GM12873 (cell line): ENCODE data around the gene CAMK1D.

Experiments used
- TF ChIP-seq, protein P1 (sequence below): IDR thresholded peaks from 2 replicates; pipeline ENCODE4 v1.5.1; 2012; ENCODE audit warnings: low read depth, mild to moderate bottlenecking, moderate library complexity, low read length, control low read depth; ENCODE audit not compliant: insufficient read depth; ENCODE audit errors: missing control alignments

The CAMK1D gene

DNA sequence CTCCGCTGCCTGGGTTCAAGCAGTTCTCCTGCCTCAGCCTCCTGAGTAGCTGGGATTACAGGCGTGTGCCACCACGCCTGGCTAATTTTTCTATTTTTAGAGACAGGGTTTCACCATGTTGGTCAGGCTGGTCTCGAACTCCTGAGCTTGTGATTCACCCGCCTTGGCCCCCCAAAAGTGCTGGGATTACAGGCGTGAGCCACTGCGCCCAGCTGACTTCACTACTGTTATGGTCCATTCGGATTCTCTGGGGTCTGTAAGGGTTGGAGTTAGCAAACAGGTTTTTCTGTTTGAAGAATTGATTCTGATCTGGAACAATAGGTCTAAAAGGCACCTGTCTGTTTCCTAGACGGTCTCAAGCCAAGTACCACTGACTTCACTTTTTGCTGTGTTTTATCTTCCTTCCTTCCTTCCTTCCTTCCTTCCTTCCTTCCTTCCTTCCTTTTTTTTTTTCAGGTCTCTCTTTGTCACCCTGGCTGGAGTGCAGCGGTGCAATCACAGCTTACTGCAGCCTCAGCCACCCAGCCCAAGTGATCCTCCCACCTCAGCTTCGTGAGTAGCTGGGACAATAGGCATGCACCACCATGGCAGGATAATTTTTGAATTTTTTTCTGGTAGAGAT, 192.2 kb downstream of the CAMK1D start:
- TF ChIP-seq, protein P1, sequence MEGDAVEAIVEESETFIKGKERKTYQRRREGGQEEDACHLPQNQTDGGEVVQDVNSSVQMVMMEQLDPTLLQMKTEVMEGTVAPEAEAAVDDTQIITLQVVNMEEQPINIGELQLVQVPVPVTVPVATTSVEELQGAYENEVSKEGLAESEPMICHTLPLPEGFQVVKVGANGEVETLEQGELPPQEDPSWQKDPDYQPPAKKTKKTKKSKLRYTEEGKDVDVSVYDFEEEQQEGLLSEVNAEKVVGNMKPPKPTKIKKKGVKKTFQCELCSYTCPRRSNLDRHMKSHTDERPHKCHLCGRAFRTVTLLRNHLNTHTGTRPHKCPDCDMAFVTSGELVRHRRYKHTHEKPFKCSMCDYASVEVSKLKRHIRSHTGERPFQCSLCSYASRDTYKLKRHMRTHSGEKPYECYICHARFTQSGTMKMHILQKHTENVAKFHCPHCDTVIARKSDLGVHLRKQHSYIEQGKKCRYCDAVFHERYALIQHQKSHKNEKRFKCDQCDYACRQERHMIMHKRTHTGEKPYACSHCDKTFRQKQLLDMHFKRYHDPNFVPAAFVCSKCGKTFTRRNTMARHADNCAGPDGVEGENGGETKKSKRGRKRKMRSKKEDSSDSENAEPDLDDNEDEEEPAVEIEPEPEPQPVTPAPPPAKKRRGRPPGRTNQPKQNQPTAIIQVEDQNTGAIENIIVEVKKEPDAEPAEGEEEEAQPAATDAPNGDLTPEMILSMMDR: no peak

DNA sequence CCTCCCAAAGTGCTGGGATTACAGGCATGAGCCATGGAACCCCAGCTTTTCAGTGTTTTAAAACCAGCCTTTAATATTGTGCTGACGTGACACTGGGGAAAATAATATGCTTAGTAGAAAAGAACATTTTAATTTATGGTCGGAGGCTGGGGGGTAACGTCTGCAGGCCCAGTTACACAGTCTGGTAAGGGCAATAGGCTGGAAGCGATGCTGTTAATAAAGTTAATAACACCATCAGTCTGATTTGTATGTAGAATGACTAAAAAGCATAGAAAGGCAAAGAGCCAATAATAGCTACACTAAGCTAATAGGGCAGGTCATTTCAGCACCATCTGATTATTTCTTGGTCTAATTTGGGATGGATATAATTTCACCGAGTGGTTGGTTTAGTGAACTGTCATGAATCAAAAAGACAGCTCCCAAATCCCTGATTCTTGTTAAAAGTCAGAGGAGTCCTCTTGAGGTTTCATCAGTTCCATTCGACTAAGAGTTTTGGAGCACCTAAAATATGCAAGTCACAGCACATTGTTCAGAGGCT, 192.9 kb downstream of the CAMK1D start:
- TF ChIP-seq, protein P1: no peak

DNA sequence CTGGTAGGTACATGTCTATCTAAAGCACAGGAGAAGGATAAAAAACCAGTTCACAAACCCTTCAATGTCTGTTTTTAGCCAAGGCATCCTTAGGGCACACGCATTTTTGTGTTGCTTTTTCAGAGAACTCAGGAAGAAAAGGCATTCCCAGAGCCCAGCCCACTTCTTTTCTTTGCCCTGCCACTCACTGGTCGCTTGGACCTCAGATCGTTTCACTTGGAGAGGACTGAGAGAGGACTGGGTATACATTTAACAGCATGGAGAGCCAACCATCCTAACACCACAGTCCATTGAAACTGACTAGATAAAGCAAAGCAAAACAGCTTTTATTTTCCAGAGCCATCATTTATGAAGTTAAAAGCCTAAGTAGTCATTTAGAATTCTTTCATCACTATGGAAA, 194.2 kb downstream of the CAMK1D start:
- TF ChIP-seq, protein P1: no peak

DNA sequence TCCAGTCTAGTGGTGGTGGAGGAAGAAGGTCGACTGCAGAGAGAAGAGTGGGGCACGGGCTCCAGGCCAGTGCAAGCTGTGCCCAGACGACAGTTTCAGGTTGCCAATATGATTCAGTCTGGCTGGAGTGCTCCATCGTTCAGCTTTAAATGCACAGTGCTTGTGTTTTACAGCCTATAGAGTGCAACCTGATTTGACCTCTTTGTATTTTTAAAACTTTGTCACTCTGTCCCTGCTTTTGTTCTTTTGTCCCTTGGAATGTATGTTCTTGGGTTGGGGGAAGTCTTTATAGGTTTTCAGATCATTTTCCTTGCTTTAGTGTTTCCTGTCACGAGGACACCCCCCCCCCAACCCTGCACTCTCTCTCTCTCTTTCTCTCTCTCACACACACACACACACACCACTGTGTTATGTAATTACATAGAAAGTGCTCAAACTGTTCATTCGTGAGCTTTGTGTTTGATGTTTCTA, 198.0 kb downstream of the CAMK1D start:
- TF ChIP-seq, protein P1: no peak

DNA sequence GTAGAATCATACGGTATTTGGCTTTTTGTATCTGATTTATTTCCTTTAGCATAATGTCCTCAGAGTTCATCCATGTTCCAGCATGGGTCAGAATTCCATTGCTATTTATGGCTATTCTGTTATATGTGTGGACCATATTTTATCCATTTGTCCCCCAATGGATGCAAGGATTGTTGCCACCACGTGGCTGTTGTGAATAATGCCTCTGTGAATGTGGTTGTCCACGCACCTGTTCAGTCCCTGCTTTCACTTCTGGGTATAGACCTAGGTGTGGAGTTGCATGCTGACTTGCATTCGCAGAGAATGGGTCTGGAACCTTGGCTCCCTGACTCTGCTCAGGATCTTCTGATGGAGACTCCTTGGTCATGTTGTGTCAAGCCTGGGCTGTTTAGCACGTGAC, 199.9 kb downstream of the CAMK1D start:
- TF ChIP-seq, protein P1: peak; percentile 27

DNA sequence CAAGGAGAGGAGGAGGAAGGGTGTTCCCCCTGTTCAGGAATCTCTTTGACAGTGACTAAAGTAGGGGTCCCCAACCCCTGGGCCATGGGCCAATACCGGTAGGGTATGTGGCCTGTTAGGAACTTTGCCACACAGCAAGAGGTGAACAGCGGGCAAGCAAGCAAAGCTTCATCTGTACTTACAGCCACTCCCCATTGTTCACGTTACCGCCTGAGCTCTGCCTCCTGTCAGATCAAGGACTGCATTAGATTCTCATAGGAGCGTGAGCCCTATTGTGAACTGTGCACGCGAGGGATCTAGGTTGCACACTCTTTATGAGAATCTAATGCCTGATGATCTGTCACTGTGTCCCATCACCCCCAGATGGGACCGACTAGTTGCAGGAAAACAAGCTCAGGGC, 201.6 kb downstream of the CAMK1D start:
- TF ChIP-seq, protein P1: no peak

DNA sequence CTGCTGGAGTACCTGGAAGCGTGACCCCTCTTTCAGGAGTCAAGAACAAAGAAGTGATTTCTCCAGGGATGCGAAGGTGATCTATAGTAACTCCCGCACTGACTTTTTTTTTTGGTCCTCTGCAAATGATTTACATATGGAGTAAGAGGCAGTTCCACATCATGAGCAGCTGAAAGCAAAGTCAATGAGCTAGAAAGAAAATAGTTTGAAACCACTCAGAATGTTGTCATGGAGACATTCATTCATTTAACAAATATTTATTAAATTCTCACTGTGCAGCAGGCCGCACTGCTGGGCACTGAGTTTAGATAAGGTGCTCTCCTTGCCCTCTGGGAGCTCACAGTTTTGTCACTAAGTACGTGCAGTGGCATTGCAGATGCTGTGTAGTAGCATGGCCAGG, 206.7 kb downstream of the CAMK1D start:
- TF ChIP-seq, protein P1: no peak
